ENCODE measurements around the gene SNX12. TPM values are rescaled to one million over a fixed set of nuclear protein-coding genes. Genes with fewer than 3 reads are reported as not detected.

The SNX12 gene
- total RNA-seq, 1 experiment from 2014 or later = 43.7 TPM

DNA sequence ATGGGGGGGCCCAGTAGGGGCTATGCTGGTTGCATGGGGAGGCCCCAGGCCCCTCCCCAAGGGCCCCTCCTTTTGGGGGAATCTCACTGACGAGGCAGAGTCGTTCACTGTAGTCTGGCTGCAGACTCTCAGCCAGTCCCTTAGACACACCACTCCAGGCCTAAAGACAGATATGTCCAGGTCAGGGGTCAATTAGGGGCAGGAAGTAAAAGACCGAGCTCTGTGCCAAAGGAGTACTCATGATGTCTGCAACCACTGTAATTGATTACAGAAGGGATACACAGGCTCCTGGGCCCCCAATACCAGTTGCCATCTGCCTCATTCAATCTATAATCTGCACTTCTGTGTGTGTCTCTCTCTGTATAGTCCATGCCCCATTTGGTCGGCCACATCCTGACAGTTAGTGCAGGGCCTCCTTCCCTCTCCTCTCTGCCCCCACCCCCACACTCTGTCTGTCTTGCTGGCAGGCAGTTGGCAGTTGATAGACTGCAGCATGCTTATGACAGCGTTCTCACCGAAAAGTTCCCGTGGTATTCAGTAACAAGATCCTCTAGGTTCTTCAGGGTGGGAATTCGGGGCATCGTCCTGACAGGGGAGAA, 39.7 kb upstream of the SNX12 start:
- H2AFZ ChIP-seq (ENCODE audit: low read depth, low read length, poor library complexity, severe bottlenecking) = no peak overlapping the region
- H3K4me2 ChIP-seq (ENCODE audit: low read length) = no peak overlapping the region
- BruUV-seq (replicated peaks) = no TSS peak
- ATAC-seq = no peak
- intact Hi-C loops (cut with micrococcal nuclease) = no loop called here
- H3K4me1 ChIP-seq (ENCODE audit: control insufficient read depth in 1 of 2, insufficient read depth in 2 of 2, low read length in 2 of 2) = peaks cover 0 to 3% of the 10 kb centered on the region in 2 experiments; a peak in 1 of 4 replicates
- POLR2A ChIA-PET = no interaction called here
- no peaks in the 10 kb centered on the region for H3K9me2 ChIP-seq (ENCODE audit: insufficient read depth)
- H3K36me3 ChIP-seq (ENCODE audit: control insufficient read depth in 1 of 2, insufficient read depth in 2 of 2, low read length in 2 of 2) = no peaks in the 10 kb centered on the region
- H3K4me3 ChIP-seq (replicated peaks in 1 of 2; ENCODE audit: low read depth in 1 of 2, low read length in 2 of 2) = no peak overlapping the region
- no peak for DNase-seq (ENCODE audit: low read depth, low spot score)
- H3K27me3 ChIP-seq (ENCODE audit: insufficient read depth, low read length) = no peaks in the 10 kb centered on the region
- CTCF ChIA-PET = no interaction called here
- no peak overlapping the region for H3K9ac ChIP-seq (ENCODE audit: low read length)
- H4K20me1 ChIP-seq (ENCODE audit: insufficient read depth) = no peaks in the 10 kb centered on the region
- no peaks in the 10 kb centered on the region for H3K79me2 ChIP-seq (ENCODE audit: insufficient read depth, low read length)
- H3K27ac ChIP-seq (ENCODE audit: low read depth, low read length) = no peak overlapping the region
- TF ChIP-seq POLR2AphosphoS5 (IDR thresholded peaks at IDR 0.05; ENCODE audit: low read depth, low read length) = no peak
- RAD21 ChIA-PET (ENCODE audit: low non-redundant PET in 1 of 2, low total read pairs in 2 of 2, uncharacterized antibody in 2 of 2, unreplicated experiment in 2 of 2) = no interaction called here
- no peaks in the 10 kb centered on the region for H3K9me3 ChIP-seq (ENCODE audit: control insufficient read depth in 1 of 2, insufficient read depth in 1 of 2, low read depth in 1 of 2, low read length in 2 of 2)

DNA sequence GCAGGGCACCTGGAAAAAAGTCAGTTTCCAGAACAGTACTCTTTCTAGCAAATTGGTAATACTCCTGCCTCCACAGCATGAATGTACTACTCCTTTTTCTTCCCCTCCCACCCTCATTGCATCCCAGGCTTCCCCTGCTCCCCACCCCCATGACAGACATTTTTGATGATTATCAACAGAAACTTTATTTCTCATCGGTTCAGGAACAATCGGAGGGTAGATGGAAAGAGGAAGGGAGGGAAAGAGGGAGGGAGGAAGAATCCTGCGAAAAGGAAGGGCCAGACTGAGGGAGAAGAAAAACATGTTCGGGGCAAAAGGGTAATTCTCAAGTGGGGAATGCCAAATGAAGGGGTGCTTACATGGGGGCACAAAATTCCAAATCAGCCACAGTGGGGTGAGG, 39.1 kb upstream of the SNX12 start:
- Histone ChIP-seq H3K36me3 (ENCODE audit: control insufficient read depth in 1 of 2, insufficient read depth in 2 of 2, low read length in 2 of 2) (no peaks in the 10 kb centered on the region), H3K4me2 (ENCODE audit: low read length) (no peak overlapping the region), H3K79me2 (ENCODE audit: insufficient read depth, low read length) (no peaks in the 10 kb centered on the region), H3K9me3 (ENCODE audit: control insufficient read depth in 1 of 2, insufficient read depth in 1 of 2, low read depth in 1 of 2, low read length in 2 of 2) (no peaks in the 10 kb centered on the region), H3K9me2 (ENCODE audit: insufficient read depth) (no peaks in the 10 kb centered on the region), H3K27me3 (ENCODE audit: insufficient read depth, low read length) (no peaks in the 10 kb centered on the region), H3K27ac (ENCODE audit: low read depth, low read length) (no peak overlapping the region), H3K4me1 (ENCODE audit: control insufficient read depth in 1 of 2, insufficient read depth in 2 of 2, low read length in 2 of 2) (peaks cover 0 to 3% of the 10 kb centered on the region in 2 experiments; a peak in 1 of 4 replicates), H2AFZ (ENCODE audit: low read depth, low read length, poor library complexity, severe bottlenecking) (no peak overlapping the region), H4K20me1 (ENCODE audit: insufficient read depth) (no peaks in the 10 kb centered on the region), H3K4me3 (replicated peaks in 1 of 2; ENCODE audit: low read depth in 1 of 2, low read length in 2 of 2) (no peak overlapping the region), H3K9ac (ENCODE audit: low read length) (no peak overlapping the region)
- BruUV-seq (replicated peaks) = no TSS peak
- ChIA-PET POLR2A (no interaction called here), RAD21 (ENCODE audit: low non-redundant PET in 1 of 2, low total read pairs in 2 of 2, uncharacterized antibody in 2 of 2, unreplicated experiment in 2 of 2) (no interaction called here), CTCF (no interaction called here)
- intact Hi-C loops (cut with micrococcal nuclease) = no loop called here
- DNase-seq (ENCODE audit: low read depth, low spot score) = no peak
- TF ChIP-seq, protein P1, sequence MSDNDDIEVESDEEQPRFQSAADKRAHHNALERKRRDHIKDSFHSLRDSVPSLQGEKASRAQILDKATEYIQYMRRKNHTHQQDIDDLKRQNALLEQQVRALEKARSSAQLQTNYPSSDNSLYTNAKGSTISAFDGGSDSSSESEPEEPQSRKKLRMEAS (IDR thresholded peaks at IDR 0.05) = no peak
- TF ChIP-seq ZFX (IDR thresholded peaks at IDR 0.05) (no peak), RAD21 (IDR thresholded peaks at IDR 0.05; ENCODE audit: low read depth) (no peak)
- no peak for ATAC-seq

Data from HCT116 (cell line).